ENCODE results near the gene MUC2.

DNA sequence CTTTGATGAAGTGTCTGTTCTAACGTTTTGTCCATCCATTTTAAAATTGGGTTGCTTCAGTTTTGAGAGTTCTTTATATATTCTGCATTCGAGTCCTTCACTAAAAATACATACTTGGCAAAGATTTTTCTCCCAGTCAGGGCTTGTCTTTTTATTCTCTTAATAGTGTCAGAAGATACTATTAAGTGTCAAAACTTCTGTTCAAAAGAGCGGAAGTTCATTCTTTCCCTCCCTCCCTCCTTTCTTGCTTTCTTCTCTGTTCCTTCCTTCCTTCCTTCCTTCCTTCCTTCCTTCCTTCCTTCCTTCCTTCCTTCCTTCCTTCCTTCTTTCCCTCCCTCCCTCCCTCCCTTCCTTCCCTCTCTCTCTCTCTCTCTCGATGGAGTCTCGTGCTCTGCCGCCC lies 30.5 kb upstream of the MUC2 start:
- no peak for TF ChIP-seq POLR2A (conservative IDR thresholded peaks at IDR 0.05)
- TF ChIP-seq, protein P1, sequence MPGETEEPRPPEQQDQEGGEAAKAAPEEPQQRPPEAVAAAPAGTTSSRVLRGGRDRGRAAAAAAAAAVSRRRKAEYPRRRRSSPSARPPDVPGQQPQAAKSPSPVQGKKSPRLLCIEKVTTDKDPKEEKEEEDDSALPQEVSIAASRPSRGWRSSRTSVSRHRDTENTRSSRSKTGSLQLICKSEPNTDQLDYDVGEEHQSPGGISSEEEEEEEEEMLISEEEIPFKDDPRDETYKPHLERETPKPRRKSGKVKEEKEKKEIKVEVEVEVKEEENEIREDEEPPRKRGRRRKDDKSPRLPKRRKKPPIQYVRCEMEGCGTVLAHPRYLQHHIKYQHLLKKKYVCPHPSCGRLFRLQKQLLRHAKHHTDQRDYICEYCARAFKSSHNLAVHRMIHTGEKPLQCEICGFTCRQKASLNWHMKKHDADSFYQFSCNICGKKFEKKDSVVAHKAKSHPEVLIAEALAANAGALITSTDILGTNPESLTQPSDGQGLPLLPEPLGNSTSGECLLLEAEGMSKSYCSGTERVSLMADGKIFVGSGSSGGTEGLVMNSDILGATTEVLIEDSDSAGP (CRISPR knock-in tag; IDR thresholded peaks at IDR 0.05), result no peak
- TF ChIP-seq CBFB (CRISPR knock-in tag; IDR thresholded peaks at IDR 0.05), result no peak
- no peak for TF ChIP-seq FOXA3 (CRISPR knock-in tag; conservative IDR thresholded peaks at IDR 0.05 in 1 of 2, IDR thresholded peaks at IDR 0.05 in 1 of 2)
- no peak for TF ChIP-seq GABPB2 (CRISPR knock-in tag; conservative IDR thresholded peaks at IDR 0.05)
- TF ChIP-seq, protein P2, sequence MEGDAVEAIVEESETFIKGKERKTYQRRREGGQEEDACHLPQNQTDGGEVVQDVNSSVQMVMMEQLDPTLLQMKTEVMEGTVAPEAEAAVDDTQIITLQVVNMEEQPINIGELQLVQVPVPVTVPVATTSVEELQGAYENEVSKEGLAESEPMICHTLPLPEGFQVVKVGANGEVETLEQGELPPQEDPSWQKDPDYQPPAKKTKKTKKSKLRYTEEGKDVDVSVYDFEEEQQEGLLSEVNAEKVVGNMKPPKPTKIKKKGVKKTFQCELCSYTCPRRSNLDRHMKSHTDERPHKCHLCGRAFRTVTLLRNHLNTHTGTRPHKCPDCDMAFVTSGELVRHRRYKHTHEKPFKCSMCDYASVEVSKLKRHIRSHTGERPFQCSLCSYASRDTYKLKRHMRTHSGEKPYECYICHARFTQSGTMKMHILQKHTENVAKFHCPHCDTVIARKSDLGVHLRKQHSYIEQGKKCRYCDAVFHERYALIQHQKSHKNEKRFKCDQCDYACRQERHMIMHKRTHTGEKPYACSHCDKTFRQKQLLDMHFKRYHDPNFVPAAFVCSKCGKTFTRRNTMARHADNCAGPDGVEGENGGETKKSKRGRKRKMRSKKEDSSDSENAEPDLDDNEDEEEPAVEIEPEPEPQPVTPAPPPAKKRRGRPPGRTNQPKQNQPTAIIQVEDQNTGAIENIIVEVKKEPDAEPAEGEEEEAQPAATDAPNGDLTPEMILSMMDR (IDR thresholded peaks at IDR 0.05 in 2 of 3, conservative IDR thresholded peaks at IDR 0.05 in 1 of 3; ENCODE audit: insufficient read depth in 2 of 3, low read depth in 1 of 3, low read length in 3 of 3), result no peak
- TF ChIP-seq, protein P3, sequence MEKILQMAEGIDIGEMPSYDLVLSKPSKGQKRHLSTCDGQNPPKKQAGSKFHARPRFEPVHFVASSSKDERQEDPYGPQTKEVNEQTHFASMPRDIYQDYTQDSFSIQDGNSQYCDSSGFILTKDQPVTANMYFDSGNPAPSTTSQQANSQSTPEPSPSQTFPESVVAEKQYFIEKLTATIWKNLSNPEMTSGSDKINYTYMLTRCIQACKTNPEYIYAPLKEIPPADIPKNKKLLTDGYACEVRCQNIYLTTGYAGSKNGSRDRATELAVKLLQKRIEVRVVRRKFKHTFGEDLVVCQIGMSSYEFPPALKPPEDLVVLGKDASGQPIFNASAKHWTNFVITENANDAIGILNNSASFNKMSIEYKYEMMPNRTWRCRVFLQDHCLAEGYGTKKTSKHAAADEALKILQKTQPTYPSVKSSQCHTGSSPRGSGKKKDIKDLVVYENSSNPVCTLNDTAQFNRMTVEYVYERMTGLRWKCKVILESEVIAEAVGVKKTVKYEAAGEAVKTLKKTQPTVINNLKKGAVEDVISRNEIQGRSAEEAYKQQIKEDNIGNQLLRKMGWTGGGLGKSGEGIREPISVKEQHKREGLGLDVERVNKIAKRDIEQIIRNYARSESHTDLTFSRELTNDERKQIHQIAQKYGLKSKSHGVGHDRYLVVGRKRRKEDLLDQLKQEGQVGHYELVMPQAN (IDR thresholded peaks at IDR 0.05; ENCODE audit: borderline replicate concordance), result no peak
- TF ChIP-seq CCAR2 (IDR thresholded peaks at IDR 0.05; ENCODE audit: low read depth, low read length), result no peak
- TF ChIP-seq DPF2 (IDR thresholded peaks at IDR 0.05), result no peak
- no peak for TF ChIP-seq EZH2 (IDR thresholded peaks at IDR 0.05; ENCODE audit: borderline replicate concordance, low read depth, low read length)
- TF ChIP-seq, protein P4, sequence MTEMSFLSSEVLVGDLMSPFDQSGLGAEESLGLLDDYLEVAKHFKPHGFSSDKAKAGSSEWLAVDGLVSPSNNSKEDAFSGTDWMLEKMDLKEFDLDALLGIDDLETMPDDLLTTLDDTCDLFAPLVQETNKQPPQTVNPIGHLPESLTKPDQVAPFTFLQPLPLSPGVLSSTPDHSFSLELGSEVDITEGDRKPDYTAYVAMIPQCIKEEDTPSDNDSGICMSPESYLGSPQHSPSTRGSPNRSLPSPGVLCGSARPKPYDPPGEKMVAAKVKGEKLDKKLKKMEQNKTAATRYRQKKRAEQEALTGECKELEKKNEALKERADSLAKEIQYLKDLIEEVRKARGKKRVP (CRISPR knock-in tag; IDR thresholded peaks at IDR 0.05), result no peak
- no peak for TF ChIP-seq FUS (optimal IDR thresholded peaks at IDR 0.05; ENCODE audit: low read depth, low read length)
- no peak for TF ChIP-seq TBL1XR1 (IDR thresholded peaks at IDR 0.05; ENCODE audit: low read length in 2 of 2)
- TF ChIP-seq MTA3 (IDR thresholded peaks at IDR 0.05; ENCODE audit: borderline replicate concordance), result no peak
